DND-41 (cell line): ENCODE data around the gene HSP90B1.
A peak's percentile ranks its signal among the peaks of the same experiment; 100 is the strongest.

ENCODE experiments used
- ATAC-seq: fragments of 200-7000 bp; cut with Tn5 transposase; 3 replicates; pipeline ENCODE4 v1.9.1; 2021; ENCODE audit warnings: low read depth; ENCODE audit not compliant: insufficient read depth
- DNase-seq: peaks from one replicate; pipeline ENCODE4 v3.0.0-alpha.2; 2020
- H2AFZ ChIP-seq: 2 replicates; pipeline ENCODE4 v1.6.0; 2012; ENCODE audit warnings: low read depth, low read length
- H3K27ac ChIP-seq: 2 replicates; pipeline ENCODE4 v1.5.1; 2012; ENCODE audit warnings: low read length, inconsistent platforms
- H3K27me3 ChIP-seq: fragments of 200-600 bp; sonication (generic); 2 replicates; pipeline ENCODE4 v1.6.0; 2012; ENCODE audit warnings: low read length, mild to moderate bottlenecking, inconsistent platforms; ENCODE audit not compliant: insufficient read depth, poor library complexity
- H3K36me3 ChIP-seq: 2 replicates; pipeline ENCODE4 v1.5.1; 2012; ENCODE audit warnings: low read length, inconsistent platforms; ENCODE audit not compliant: insufficient read depth
- H3K4me1 ChIP-seq: 2 replicates; pipeline ENCODE4 v1.5.1; 2012; ENCODE audit warnings: mild to moderate bottlenecking, low read length; ENCODE audit not compliant: insufficient read depth
- H3K4me2 ChIP-seq: 2 replicates; pipeline ENCODE4 v1.6.0; 2012; ENCODE audit warnings: mild to moderate bottlenecking, moderate library complexity, low read length, inconsistent platforms; ENCODE audit not compliant: insufficient read depth
- H3K4me3 ChIP-seq, 2 experiments: fragments of 200-600 bp in 1 of 2; shearing (Covaris generic) in 1 of 2; 2 replicates each; pipeline ENCODE4 v1.5.1; 2012 to 2016; ENCODE audit warnings: inconsistent platforms in 2 of 2, low read length in 2 of 2, mild to moderate bottlenecking in 2 of 2, low read depth in 1 of 2, moderate library complexity in 1 of 2
- H3K79me2 ChIP-seq: 2 replicates; pipeline ENCODE4 v1.6.0; 2012; ENCODE audit warnings: low read length, inconsistent platforms; ENCODE audit not compliant: insufficient read depth
- H3K9ac ChIP-seq: 2 replicates; pipeline ENCODE4 v1.6.0; 2012; ENCODE audit warnings: low read depth, mild to moderate bottlenecking, inconsistent platforms, low read length, moderate library complexity
- H3K9me3 ChIP-seq: 2 replicates; pipeline ENCODE4 v1.5.1; 2012; ENCODE audit warnings: low read length, moderate library complexity, mild to moderate bottlenecking, inconsistent platforms; ENCODE audit not compliant: insufficient read depth, severe bottlenecking
- H4K20me1 ChIP-seq: 2 replicates; pipeline ENCODE4 v1.6.0; 2012; ENCODE audit warnings: low read length; ENCODE audit not compliant: insufficient read depth
- CTCF ChIP-seq: IDR thresholded peaks from 2 replicates; pipeline ENCODE4 v1.5.1; 2012; ENCODE audit warnings: borderline replicate concordance, low read length, moderate library complexity, mild to moderate bottlenecking; ENCODE audit not compliant: poor library complexity, severe bottlenecking; ENCODE audit errors: extremely low read depth
- EZH2 ChIP-seq: IDR thresholded peaks from 3 replicates; pipeline ENCODE4 v1.6.1; 2012; ENCODE audit warnings: borderline replicate concordance, low read depth, mild to moderate bottlenecking, moderate library complexity, low read length, inconsistent platforms; ENCODE audit not compliant: severe bottlenecking

The HSP90B1 gene

GRCh38 chr12:103883908-103884307, 46.3 kb upstream of the HSP90B1 start:
- Histone ChIP-seq H3K4me3 (no peak overlapping the region), H3K4me2 (no peak overlapping the region), H3K9me3 (no peaks in the 10 kb centered on the region), H4K20me1 (no peaks in the 10 kb centered on the region), H3K36me3 (no peaks in the 10 kb centered on the region), H2AFZ (no peak overlapping the region), H3K27me3 (peaks cover 21% of the 10 kb centered on the region), H3K79me2 (no peaks in the 10 kb centered on the region), H3K27ac (no peak overlapping the region), H3K4me1 (no peaks in the 10 kb centered on the region), H3K9ac (no peak overlapping the region)
- TF ChIP-seq EZH2 (no peak), CTCF (no peak)
- ATAC-seq (no peak), DNase-seq (no peak)

GRCh38 chr12:103884316-103884715, 45.9 kb upstream of the HSP90B1 start:
- Histone ChIP-seq H3K4me2 (no peak overlapping the region), H3K27ac (no peak overlapping the region), H2AFZ (no peak overlapping the region), H3K4me1 (no peaks in the 10 kb centered on the region), H3K4me3 (no peak overlapping the region), H3K27me3 (peaks cover 20% of the 10 kb centered on the region), H4K20me1 (no peaks in the 10 kb centered on the region), H3K36me3 (no peaks in the 10 kb centered on the region), H3K9me3 (no peaks in the 10 kb centered on the region), H3K9ac (no peak overlapping the region), H3K79me2 (no peaks in the 10 kb centered on the region)
- TF ChIP-seq EZH2, result no peak
- TF ChIP-seq CTCF, result peak; percentile 38
- ATAC-seq (no peak), DNase-seq (no peak)

- H2AFZ ChIP-seq, result no peak overlapping the region
- no peaks in the 10 kb centered on the region for H4K20me1 ChIP-seq
- no peaks in the 10 kb centered on the region for H3K9me3 ChIP-seq
- H3K27ac ChIP-seq, result no peak overlapping the region
- ATAC-seq, result no peak
- TF ChIP-seq EZH2, result no peak
- TF ChIP-seq CTCF, result no peak
- peaks cover 1% of the 10 kb centered on the region for H3K27me3 ChIP-seq
- H3K4me2 ChIP-seq, result no peak overlapping the region
- DNase-seq, result no peak
- no peak overlapping the region for H3K9ac ChIP-seq
- H3K4me3 ChIP-seq, result no peak overlapping the region
- H3K36me3 ChIP-seq, result no peaks in the 10 kb centered on the region
- H3K4me1 ChIP-seq, result no peaks in the 10 kb centered on the region
- H3K79me2 ChIP-seq, result no peaks in the 10 kb centered on the region
These were observed 43.9 kb upstream of the HSP90B1 start for GRCh38 chr12:103886195-103886797.
